Transverse colon (tissue), 4 donors: ENCODE data around the gene CNTN5. TPM values are rescaled to one million over a fixed set of nuclear protein-coding genes. Genes with fewer than 3 reads are reported as not detected.

Experiments used
- DNase-seq: peaks from one replicate; pipeline ENCODE4 v3.0.0-alpha.2; 2019
- H3K27ac ChIP-seq, 4 donors: fragments of 200-600 bp; sonication (generic); 2 replicates each; pipeline ENCODE4 v1.5.1; 2016 to 2018; ENCODE audit warnings: inconsistent platforms in 4 of 4
- H3K27me3 ChIP-seq: fragments of 200-600 bp; sonication (generic); 2 replicates; pipeline ENCODE4 v1.5.1; 2017; ENCODE audit warnings: inconsistent platforms
- H3K36me3 ChIP-seq, 4 donors: fragments of 200-600 bp; sonication (generic); 2 replicates each; pipeline ENCODE4 v1.5.1; 2017 to 2019; ENCODE audit warnings: inconsistent platforms in 4 of 4
- H3K4me1 ChIP-seq, 4 donors: fragments of 200-600 bp; sonication (generic); 2 replicates each; pipeline ENCODE4 v1.5.1; 2017 to 2020; ENCODE audit warnings: inconsistent platforms in 4 of 4
- H3K4me3 ChIP-seq, 4 donors: fragments of 200-600 bp; sonication (generic); 1 replicate in 1 of 4; 2 replicates in 3 of 4; pipeline versions ENCODE4 v1.5.1 to v1.6.1; 2017 to 2019; ENCODE audit warnings: inconsistent platforms in 4 of 4
- H3K9me3 ChIP-seq, 2 donors: fragments of 200-600 bp; sonication (generic); 2 replicates each; pipeline ENCODE4 v1.5.1; 2017 to 2019; ENCODE audit warnings: inconsistent platforms in 2 of 2
- CTCF ChIP-seq, 5 experiments: fragments of 200-600 bp in 3 of 5; fragments of 450-650 bp in 2 of 5; sonication (generic) in 3 of 5; IDR thresholded peaks; 1 replicate in 2 of 5; 2 replicates in 3 of 5; pipeline ENCODE4 v1.5.1; 2016 to 2017; ENCODE audit warnings: antibody characterized with exemption in 5 of 5, inconsistent platforms in 3 of 5, mild to moderate bottlenecking in 2 of 5, moderate library complexity in 1 of 5
- EP300 ChIP-seq: sonication (generic); formaldehyde crosslinking; IDR thresholded peaks from one replicate; pipeline ENCODE4 v1.6.1; 2017; ENCODE audit warnings: antibody characterized with exemption, low read depth
- POLR2A ChIP-seq: fragments of 450-650 bp; IDR thresholded peaks from one replicate; pipeline ENCODE4 v1.6.1; 2016; ENCODE audit warnings: antibody characterized with exemption, mild to moderate bottlenecking, moderate library complexity
- POLR2AphosphoS5 ChIP-seq, 3 donors: sonication (generic); formaldehyde crosslinking; IDR thresholded peaks; one replicate each; pipeline ENCODE4 v1.6.1; 2016; ENCODE audit warnings: antibody characterized with exemption in 3 of 3
- WGBS, 2 donors: methylation state at CpG; one replicate each; pipeline ENCODE4 v1.1.5; 2018; ENCODE audit warnings: low coverage in 1 of 2; 5-methylcytosine and 5-hydroxymethylcytosine counted together
- in situ Hi-C, 4 donors: fragments of 200-750 bp; cut with MboI; loops; one replicate each; pipeline versions ENCODE4 v1.15.0 to v1.15.1; 2017; ENCODE audit warnings: low sequenced_read_pairs in 3 of 4, low pct_ligation_motif_present in 1 of 4, low pct_unique_long_range_greater_than_20kb in 1 of 4
- intact Hi-C: fragments of 100-400 bp; cut with DNase I; formaldehyde crosslinking; loops from one replicate; pipeline ENCODE4 v1.15.1; 2023; ENCODE audit warnings: low total_unique reads
- total RNA-seq, 4 donors: library from RNA; depleted of rRNA; stranded (reverse); fragments of >200 nt; gene quantifications; one replicate each; pipeline ENCODE4 v1.1.0, GENCODE V29; 2016

CNTN5 gene
- total RNA-seq, 4 donors from 2014 or later: 0.14 TPM; not detected in 3

- TF ChIP-seq CTCF (IDR thresholded peaks at IDR 0.05) (no peak), POLR2A (no peak), POLR2AphosphoS5 (IDR thresholded peaks at IDR 0.05) (no peak), EP300 (no peak)
- Histone ChIP-seq H3K4me3 (no peak overlapping the region), H3K4me1 (no peaks in the 10 kb centered on the region), H3K27ac (no peak overlapping the region), H3K9me3 (no peaks in the 10 kb centered on the region), H3K36me3 (no peaks in the 10 kb centered on the region), H3K27me3 (no peaks in the 10 kb centered on the region)
- in situ Hi-C loops (no loop called here), intact Hi-C loops (no loop called here)
- DNase-seq: no peak
- 66 to 74% methylated on average over 6 of the region's 6 CpGs for WGBS, 2 donors
These were observed 673.3 kb downstream of the CNTN5 start for GRCh38 chr11:99693941-99694492.

GRCh38 chr11:99695106-99695505 lies 674.4 kb downstream of the CNTN5 start:
- intact Hi-C loops: no loop called here
- H3K36me3 ChIP-seq: no peaks in the 10 kb centered on the region
- H3K4me3 ChIP-seq: no peak overlapping the region
- H3K4me1 ChIP-seq: no peaks in the 10 kb centered on the region
- H3K27me3 ChIP-seq: no peaks in the 10 kb centered on the region
- no peak for DNase-seq
- in situ Hi-C loops: no loop called here
- TF ChIP-seq POLR2AphosphoS5 (IDR thresholded peaks at IDR 0.05) (no peak), POLR2A (no peak), CTCF (IDR thresholded peaks at IDR 0.05) (no peak), EP300 (no peak)
- no peaks in the 10 kb centered on the region for H3K9me3 ChIP-seq
- no peak overlapping the region for H3K27ac ChIP-seq

GRCh38 chr11:99706848-99707247 lies 686.1 kb downstream of the CNTN5 start:
- Histone ChIP-seq H3K36me3 (no peaks in the 10 kb centered on the region), H3K9me3 (no peaks in the 10 kb centered on the region), H3K27me3 (no peaks in the 10 kb centered on the region), H3K4me1 (no peaks in the 10 kb centered on the region), H3K27ac (no peak overlapping the region), H3K4me3 (no peak overlapping the region)
- in situ Hi-C loops (no loop called here), intact Hi-C loops (no loop called here)
- 64 to 80% methylated on average over 1 of the region's 1 CpG for WGBS, 2 donors
- no peak for TF ChIP-seq CTCF (IDR thresholded peaks at IDR 0.05)
- no peak for TF ChIP-seq POLR2A
- TF ChIP-seq POLR2AphosphoS5 (IDR thresholded peaks at IDR 0.05): no peak
- no peak for TF ChIP-seq EP300
- no peak for DNase-seq

- in situ Hi-C loops (no loop called here), intact Hi-C loops (no loop called here)
- Histone ChIP-seq H3K9me3 (no peaks in the 10 kb centered on the region), H3K27ac (no peak overlapping the region), H3K36me3 (no peaks in the 10 kb centered on the region), H3K4me3 (no peak overlapping the region), H3K4me1 (no peaks in the 10 kb centered on the region), H3K27me3 (no peaks in the 10 kb centered on the region)
- no peak for DNase-seq
- WGBS, 2 donors: 72 to 84% methylated on average over 3 of the region's 3 CpGs
- no peak for TF ChIP-seq POLR2A
- no peak for TF ChIP-seq POLR2AphosphoS5 (IDR thresholded peaks at IDR 0.05)
- no peak for TF ChIP-seq CTCF (IDR thresholded peaks at IDR 0.05)
These were observed 688.4 kb downstream of the CNTN5 start for GRCh38 chr11:99708928-99709672.
